HCT116 (cell line): ENCODE data around the gene MRPS12.

ENCODE experiments used
- EZH2phosphoT487 ChIP-seq: fragments of 200-600 bp; IDR thresholded peaks from 2 replicates; pipeline ENCODE4 v1.6.1; 2018; ENCODE audit warnings: antibody characterized with exemption, borderline replicate concordance
- TF ChIP-seq, protein P1 (sequence below), 3 experiments: fragments of 200-600 bp in 1 of 3; sonication (generic) in 1 of 3; IDR thresholded peaks in 2 of 3; conservative IDR thresholded peaks in 1 of 3; 2 replicates each; pipeline ENCODE4 v1.5.1; 2012 to 2017; ENCODE audit warnings: low read depth in 2 of 3, low read length in 2 of 3, antibody characterized with exemption in 1 of 3, borderline replicate concordance in 1 of 3, control low read depth in 1 of 3, mild to moderate bottlenecking in 1 of 3, mixed read lengths in 1 of 3, mixed run types in 1 of 3, moderate library complexity in 1 of 3; ENCODE audit not compliant: insufficient read depth in 1 of 3

- TF ChIP-seq, protein P1, sequence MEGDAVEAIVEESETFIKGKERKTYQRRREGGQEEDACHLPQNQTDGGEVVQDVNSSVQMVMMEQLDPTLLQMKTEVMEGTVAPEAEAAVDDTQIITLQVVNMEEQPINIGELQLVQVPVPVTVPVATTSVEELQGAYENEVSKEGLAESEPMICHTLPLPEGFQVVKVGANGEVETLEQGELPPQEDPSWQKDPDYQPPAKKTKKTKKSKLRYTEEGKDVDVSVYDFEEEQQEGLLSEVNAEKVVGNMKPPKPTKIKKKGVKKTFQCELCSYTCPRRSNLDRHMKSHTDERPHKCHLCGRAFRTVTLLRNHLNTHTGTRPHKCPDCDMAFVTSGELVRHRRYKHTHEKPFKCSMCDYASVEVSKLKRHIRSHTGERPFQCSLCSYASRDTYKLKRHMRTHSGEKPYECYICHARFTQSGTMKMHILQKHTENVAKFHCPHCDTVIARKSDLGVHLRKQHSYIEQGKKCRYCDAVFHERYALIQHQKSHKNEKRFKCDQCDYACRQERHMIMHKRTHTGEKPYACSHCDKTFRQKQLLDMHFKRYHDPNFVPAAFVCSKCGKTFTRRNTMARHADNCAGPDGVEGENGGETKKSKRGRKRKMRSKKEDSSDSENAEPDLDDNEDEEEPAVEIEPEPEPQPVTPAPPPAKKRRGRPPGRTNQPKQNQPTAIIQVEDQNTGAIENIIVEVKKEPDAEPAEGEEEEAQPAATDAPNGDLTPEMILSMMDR (IDR thresholded peaks at IDR 0.05 in 2 of 3, conservative IDR thresholded peaks at IDR 0.05 in 1 of 3; ENCODE audit: borderline replicate concordance in 1 of 3, insufficient read depth in 1 of 3, low read depth in 2 of 3, low read length in 2 of 3) = no peak
- TF ChIP-seq EZH2phosphoT487 = no peak
These were observed 19.2 kb upstream of the MRPS12 start for GRCh38 chr19:38911388-38912001.
